ENCODE results near the gene CACNA1F. TPM values are rescaled to one million over a fixed set of nuclear protein-coding genes. Genes with fewer than 3 reads are reported as not detected.

Gene CACNA1F
- total and polyA plus RNA-seq, 9 of the 15 experiments (the other 6 are each of a cell fraction or from before 2014, with no cell fraction given) = under 0.01 to 0.41 (median 0.03) TPM; not detected in 3

DNA sequence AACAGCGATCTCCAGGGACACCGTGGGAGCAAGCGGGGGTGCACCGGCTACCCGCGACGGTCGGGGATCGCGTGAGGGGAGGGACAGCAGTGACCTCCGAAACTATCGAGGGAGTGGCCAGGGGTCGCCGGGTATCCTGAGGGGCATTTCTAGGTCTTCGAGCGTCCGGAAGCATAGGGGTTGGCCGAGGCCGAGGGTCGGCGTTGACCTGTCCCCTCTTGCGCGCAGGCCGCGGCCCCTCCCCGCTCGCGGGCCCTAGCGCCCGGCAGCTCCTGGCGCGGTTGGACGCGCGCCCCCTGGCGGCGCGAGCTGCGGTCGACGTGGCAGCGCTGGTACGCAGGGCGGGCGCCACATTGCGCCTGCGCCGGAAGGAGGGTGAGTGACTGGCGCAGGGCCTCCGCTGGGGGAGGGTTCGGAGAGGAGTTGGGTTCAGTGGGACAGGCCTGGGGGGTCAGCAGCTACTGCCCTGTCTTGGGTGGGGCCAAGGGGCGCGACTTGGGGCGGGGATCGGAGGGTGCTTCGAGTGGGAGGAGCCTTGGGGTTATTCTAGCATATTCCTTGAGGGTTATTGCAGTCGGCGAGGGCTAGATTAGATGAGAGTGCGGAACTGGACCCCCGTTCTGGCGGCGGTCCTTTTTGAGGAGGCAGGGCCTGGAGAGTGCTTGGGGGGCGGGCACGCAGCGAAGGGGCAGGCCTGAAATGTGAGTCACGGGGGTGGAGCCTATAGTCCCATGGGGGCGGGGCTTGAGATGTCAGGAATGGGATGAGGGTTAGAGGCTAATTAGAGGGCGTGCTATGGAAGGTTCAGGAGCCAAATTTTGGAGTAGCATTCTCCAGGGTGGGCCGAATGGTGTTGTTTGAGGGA lies 69.4 kb downstream of the CACNA1F start (continued):
- TF ChIP-seq, protein P1, sequence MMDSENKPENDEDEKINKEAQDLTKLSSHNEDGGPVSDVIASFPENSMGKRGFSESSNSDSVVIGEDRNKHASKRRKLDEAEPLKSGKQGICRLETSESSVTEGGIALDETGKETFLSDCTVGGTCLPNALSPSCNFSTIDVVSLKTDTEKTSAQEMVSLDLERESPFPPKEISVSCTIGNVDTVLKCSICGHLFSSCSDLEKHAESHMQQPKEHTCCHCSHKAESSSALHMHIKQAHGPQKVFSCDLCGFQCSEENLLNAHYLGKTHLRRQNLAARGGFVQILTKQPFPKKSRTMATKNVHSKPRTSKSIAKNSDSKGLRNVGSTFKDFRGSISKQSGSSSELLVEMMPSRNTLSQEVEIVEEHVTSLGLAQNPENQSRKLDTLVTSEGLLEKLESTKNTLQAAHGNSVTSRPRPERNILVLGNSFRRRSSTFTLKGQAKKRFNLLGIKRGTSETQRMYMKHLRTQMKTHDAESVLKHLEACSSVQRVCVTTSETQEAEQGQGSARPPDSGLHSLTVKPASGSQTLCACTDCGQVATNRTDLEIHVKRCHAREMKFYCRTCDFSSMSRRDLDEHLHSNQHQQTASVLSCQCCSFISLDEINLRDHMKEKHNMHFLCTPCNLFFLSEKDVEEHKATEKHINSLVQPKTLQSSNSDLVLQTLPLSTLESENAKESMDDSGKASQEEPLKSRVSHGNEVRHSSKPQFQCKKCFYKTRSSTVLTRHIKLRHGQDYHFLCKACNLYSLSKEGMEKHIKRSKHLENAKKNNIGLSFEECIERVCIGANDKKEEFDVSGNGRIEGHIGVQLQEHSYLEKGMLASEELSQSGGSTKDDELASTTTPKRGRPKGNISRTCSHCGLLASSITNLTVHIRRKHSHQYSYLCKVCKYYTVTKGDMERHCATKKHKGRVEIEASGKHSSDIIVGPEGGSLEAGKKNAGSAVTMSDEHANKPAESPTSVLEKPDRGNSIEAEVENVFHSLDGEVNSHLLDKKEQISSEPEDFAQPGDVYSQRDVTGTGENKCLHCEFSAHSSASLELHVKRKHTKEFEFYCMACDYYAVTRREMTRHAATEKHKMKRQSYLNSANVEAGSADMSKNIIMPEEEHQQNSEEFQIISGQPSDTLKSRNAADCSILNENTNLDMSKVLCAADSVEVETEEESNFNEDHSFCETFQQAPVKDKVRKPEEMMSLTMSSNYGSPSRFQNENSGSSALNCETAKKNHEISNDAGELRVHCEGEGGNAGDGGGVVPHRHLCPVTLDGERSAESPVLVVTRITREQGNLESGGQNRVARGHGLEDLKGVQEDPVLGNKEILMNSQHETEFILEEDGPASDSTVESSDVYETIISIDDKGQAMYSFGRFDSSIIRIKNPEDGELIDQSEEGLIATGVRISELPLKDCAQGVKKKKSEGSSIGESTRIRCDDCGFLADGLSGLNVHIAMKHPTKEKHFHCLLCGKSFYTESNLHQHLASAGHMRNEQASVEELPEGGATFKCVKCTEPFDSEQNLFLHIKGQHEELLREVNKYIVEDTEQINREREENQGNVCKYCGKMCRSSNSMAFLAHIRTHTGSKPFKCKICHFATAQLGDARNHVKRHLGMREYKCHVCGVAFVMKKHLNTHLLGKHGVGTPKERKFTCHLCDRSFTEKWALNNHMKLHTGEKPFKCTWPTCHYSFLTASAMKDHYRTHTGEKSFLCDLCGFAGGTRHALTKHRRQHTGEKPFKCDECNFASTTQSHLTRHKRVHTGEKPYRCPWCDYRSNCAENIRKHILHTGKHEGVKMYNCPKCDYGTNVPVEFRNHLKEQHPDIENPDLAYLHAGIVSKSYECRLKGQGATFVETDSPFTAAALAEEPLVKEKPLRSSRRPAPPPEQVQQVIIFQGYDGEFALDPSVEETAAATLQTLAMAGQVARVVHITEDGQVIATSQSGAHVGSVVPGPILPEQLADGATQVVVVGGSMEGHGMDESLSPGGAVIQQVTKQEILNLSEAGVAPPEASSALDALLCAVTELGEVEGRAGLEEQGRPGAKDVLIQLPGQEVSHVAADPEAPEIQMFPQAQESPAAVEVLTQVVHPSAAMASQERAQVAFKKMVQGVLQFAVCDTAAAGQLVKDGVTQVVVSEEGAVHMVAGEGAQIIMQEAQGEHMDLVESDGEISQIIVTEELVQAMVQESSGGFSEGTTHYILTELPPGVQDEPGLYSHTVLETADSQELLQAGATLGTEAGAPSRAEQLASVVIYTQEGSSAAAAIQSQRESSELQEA (IDR thresholded peaks at IDR 0.05; ENCODE audit: low read depth) = no peak
- TF ChIP-seq RB1 (IDR thresholded peaks at IDR 0.05; ENCODE audit: low read depth) (peak; percentile 81), MNT (conservative IDR thresholded peaks at IDR 0.05) (no peak; a peak in 1 of 4 replicates), TAF7 (tag; IDR thresholded peaks at IDR 0.05) (no peak), TAF9B (IDR thresholded peaks at IDR 0.05; ENCODE audit: partially characterized antibody) (no peak), KLF10 (CRISPR knock-in tag; IDR thresholded peaks at IDR 0.05) (no peak), NFXL1 (CRISPR knock-in tag; IDR thresholded peaks at IDR 0.05) (no peak), RBFOX2 (IDR thresholded peaks at IDR 0.05; ENCODE audit: low read depth, low read length) (peak; percentile 72), TARDBP (IDR thresholded peaks at IDR 0.05) (no peak), GABPB1 (CRISPR knock-in tag; IDR thresholded peaks at IDR 0.05) (0 out of 2 replicates have a peak, but pooled peaks have one; percentile 11), CCNT2 (IDR thresholded peaks at IDR 0.05; ENCODE audit: borderline replicate concordance, extremely low read depth, insufficient read length, low read depth, low read length) (peak; percentile 52), ZFPM2 (CRISPR knock-in tag; IDR thresholded peaks at IDR 0.05) (no peak)
- TF ChIP-seq, protein P2, sequence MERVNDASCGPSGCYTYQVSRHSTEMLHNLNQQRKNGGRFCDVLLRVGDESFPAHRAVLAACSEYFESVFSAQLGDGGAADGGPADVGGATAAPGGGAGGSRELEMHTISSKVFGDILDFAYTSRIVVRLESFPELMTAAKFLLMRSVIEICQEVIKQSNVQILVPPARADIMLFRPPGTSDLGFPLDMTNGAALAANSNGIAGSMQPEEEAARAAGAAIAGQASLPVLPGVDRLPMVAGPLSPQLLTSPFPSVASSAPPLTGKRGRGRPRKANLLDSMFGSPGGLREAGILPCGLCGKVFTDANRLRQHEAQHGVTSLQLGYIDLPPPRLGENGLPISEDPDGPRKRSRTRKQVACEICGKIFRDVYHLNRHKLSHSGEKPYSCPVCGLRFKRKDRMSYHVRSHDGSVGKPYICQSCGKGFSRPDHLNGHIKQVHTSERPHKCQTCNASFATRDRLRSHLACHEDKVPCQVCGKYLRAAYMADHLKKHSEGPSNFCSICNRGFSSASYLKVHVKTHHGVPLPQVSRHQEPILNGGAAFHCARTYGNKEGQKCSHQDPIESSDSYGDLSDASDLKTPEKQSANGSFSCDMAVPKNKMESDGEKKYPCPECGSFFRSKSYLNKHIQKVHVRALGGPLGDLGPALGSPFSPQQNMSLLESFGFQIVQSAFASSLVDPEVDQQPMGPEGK (CRISPR knock-in tag; IDR thresholded peaks at IDR 0.05; ENCODE audit: borderline replicate concordance) = no peak
- TF ChIP-seq, protein P3, sequence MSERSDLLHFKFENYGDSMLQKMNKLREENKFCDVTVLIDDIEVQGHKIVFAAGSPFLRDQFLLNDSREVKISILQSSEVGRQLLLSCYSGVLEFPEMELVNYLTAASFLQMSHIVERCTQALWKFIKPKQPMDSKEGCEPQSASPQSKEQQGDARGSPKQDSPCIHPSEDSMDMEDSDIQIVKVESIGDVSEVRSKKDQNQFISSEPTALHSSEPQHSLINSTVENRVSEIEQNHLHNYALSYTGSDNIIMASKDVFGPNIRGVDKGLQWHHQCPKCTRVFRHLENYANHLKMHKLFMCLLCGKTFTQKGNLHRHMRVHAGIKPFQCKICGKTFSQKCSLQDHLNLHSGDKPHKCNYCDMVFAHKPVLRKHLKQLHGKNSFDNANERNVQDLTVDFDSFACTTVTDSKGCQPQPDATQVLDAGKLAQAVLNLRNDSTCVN (CRISPR knock-in tag; IDR thresholded peaks at IDR 0.05) = no peak
